WTC11 (cell line): ENCODE results near the gene SMPDL3A. TPM values are rescaled to one million over a fixed set of nuclear protein-coding genes. Genes with fewer than 3 reads are reported as not detected.

Experiments
- ATAC-seq: fragments of 200-7000 bp; cut with Tn5 transposase; 2 replicates; pipeline ENCODE4 v1.10.0; 2021; ENCODE audit warnings: mild to moderate bottlenecking, moderate library complexity
- CTCF ChIA-PET: fragments of 300-600 bp; sonication (Branson Sonifier 250); formaldehyde crosslinking; loops from one replicate; lab custom pipeline; 2021; ENCODE audit warnings: antibody characterized with exemption; lab: Charles Lee
- POLR2A ChIA-PET: fragments of 350-600 bp; sonication (Branson Sonifier 250); formaldehyde crosslinking; loops from one replicate; lab custom pipeline; 2021; ENCODE audit warnings: antibody characterized with exemption; lab: Charles Lee
- DNase-seq: peaks from one replicate; pipeline ENCODE4 v3.0.0; 2021; ENCODE audit warnings: low spot score
- H3K27ac Mint-ChIP-seq: 2 replicates; pipeline ENCODE4 v1.8.0; 2021; ENCODE audit warnings: mixed read lengths
- H3K27me3 Mint-ChIP-seq: 2 replicates; pipeline ENCODE4 v1.8.0; 2021; ENCODE audit warnings: low read depth, mild to moderate bottlenecking, moderate library complexity, mixed read lengths
- H3K36me3 Mint-ChIP-seq: 2 replicates; pipeline ENCODE4 v1.8.0; 2021; ENCODE audit warnings: mixed read lengths
- H3K4me1 Mint-ChIP-seq: 2 replicates; pipeline ENCODE4 v1.8.0; 2022; ENCODE audit warnings: mixed read lengths
- H3K4me3 Mint-ChIP-seq: 2 replicates; pipeline ENCODE4 v1.8.0; 2021; ENCODE audit warnings: mild to moderate bottlenecking, moderate library complexity, mixed read lengths
- H3K9me3 Mint-ChIP-seq: 2 replicates; pipeline ENCODE4 v1.8.0; 2021; ENCODE audit warnings: mixed read lengths
- CREM ChIP-seq: sonication (generic); formaldehyde crosslinking; IDR thresholded peaks from 2 replicates; pipeline ENCODE4 v1.8.1; 2022; ENCODE audit warnings: mild to moderate bottlenecking, missing genetic modification reagents, moderate library complexity
- E2F1 ChIP-seq: sonication (generic); formaldehyde crosslinking; IDR thresholded peaks from 2 replicates; pipeline ENCODE4 v1.8.0; 2022; ENCODE audit warnings: mild to moderate bottlenecking, missing genetic modification reagents
- ELF4 ChIP-seq: sonication (generic); formaldehyde crosslinking; IDR thresholded peaks from 2 replicates; pipeline ENCODE4 v1.8.1; 2022; ENCODE audit warnings: low read depth, mild to moderate bottlenecking, moderate library complexity, missing genetic modification reagents
- ETV6 ChIP-seq: sonication (generic); formaldehyde crosslinking; IDR thresholded peaks from 2 replicates; pipeline ENCODE4 v1.8.1; 2022; ENCODE audit warnings: mild to moderate bottlenecking, missing genetic modification reagents
- FOXJ3 ChIP-seq: sonication (generic); formaldehyde crosslinking; IDR thresholded peaks from 2 replicates; pipeline ENCODE4 v1.9.0; 2021; ENCODE audit warnings: missing genetic modification reagents, mild to moderate bottlenecking, borderline replicate concordance
- GABPB1 ChIP-seq: sonication (generic); formaldehyde crosslinking; IDR thresholded peaks from 2 replicates; pipeline ENCODE4 v1.8.1; 2023; ENCODE audit warnings: mild to moderate bottlenecking, missing genetic modification reagents
- GRHL2 ChIP-seq: fragments of 250-450 bp; sonication (Bioruptor Pico); IDR thresholded peaks from 2 replicates; pipeline ENCODE4 v1.8.0; 2022; ENCODE audit warnings: mild to moderate bottlenecking, moderate library complexity; ENCODE audit not compliant: insufficient replicate concordance, severe bottlenecking
- GTF2I ChIP-seq: fragments of 250-450 bp; sonication (Bioruptor Pico); conservative IDR thresholded peaks from 2 replicates; pipeline ENCODE4 v1.4.0; 2021; ENCODE audit warnings: mild to moderate bottlenecking
- MXD4 ChIP-seq: fragments of 250-450 bp; sonication (Bioruptor Pico); IDR thresholded peaks from 2 replicates; pipeline ENCODE4 v1.8.0; 2021; ENCODE audit warnings: mild to moderate bottlenecking, moderate library complexity, borderline replicate concordance
- NFATC4 ChIP-seq: fragments of 250-450 bp; sonication (Bioruptor Pico); IDR thresholded peaks from 2 replicates; pipeline ENCODE4 v1.9.0; 2021; ENCODE audit warnings: mild to moderate bottlenecking
- RORB ChIP-seq: fragments of 250-450 bp; sonication (Bioruptor Pico); IDR thresholded peaks from 2 replicates; pipeline ENCODE4 v1.9.0; 2021; ENCODE audit warnings: mild to moderate bottlenecking
- SMAD4 ChIP-seq: sonication (generic); formaldehyde crosslinking; IDR thresholded peaks from 2 replicates; pipeline ENCODE4 v1.8.0; 2022; ENCODE audit warnings: mild to moderate bottlenecking, missing genetic modification reagents
- TEAD4 ChIP-seq: sonication (generic); formaldehyde crosslinking; IDR thresholded peaks from 2 replicates; pipeline ENCODE4 v1.8.0; 2022; ENCODE audit warnings: mild to moderate bottlenecking, missing genetic modification reagents
- TP53 ChIP-seq: sonication (generic); formaldehyde crosslinking; IDR thresholded peaks from 2 replicates; pipeline ENCODE4 v1.8.1; 2023; ENCODE audit warnings: mild to moderate bottlenecking, missing genetic modification reagents
- ZMAT4 ChIP-seq: fragments of 250-450 bp; sonication (Bioruptor Pico); IDR thresholded peaks from 2 replicates; pipeline ENCODE4 v1.9.0; 2021; ENCODE audit warnings: mild to moderate bottlenecking
- ZNF396 ChIP-seq: fragments of 250-450 bp; sonication (Bioruptor Pico); IDR thresholded peaks from 2 replicates; pipeline ENCODE4 v1.8.0; 2021; ENCODE audit warnings: mild to moderate bottlenecking, moderate library complexity, borderline replicate concordance
- ZNF671 ChIP-seq: fragments of 250-450 bp; sonication (Bioruptor Pico); IDR thresholded peaks from 2 replicates; pipeline ENCODE4 v1.8.0; 2021; ENCODE audit warnings: mild to moderate bottlenecking
- total RNA-seq: library from RNA; stranded (reverse); gene quantifications from 3 replicates; pipeline ENCODE4 v1.2.3, GENCODE V29; 2021
- TF ChIP-seq, protein P1 (sequence below): sonication (generic); formaldehyde crosslinking; IDR thresholded peaks from 2 replicates; pipeline ENCODE4 v1.8.1; 2023; ENCODE audit warnings: mild to moderate bottlenecking, missing genetic modification reagents, moderate library complexity
- TF ChIP-seq, protein P2 (sequence below): sonication (generic); formaldehyde crosslinking; IDR thresholded peaks from 2 replicates; pipeline ENCODE4 v1.8.1; 2023; ENCODE audit warnings: mild to moderate bottlenecking, missing genetic modification reagents
- TF ChIP-seq, protein P3 (sequence below): sonication (generic); formaldehyde crosslinking; IDR thresholded peaks from 2 replicates; pipeline ENCODE4 v1.8.0; 2023; ENCODE audit warnings: mild to moderate bottlenecking, missing genetic modification reagents
- TF ChIP-seq, protein P4 (sequence below): sonication (generic); formaldehyde crosslinking; IDR thresholded peaks from 2 replicates; pipeline ENCODE4 v1.8.1; 2023; ENCODE audit warnings: mild to moderate bottlenecking, moderate library complexity, missing genetic modification reagents

The SMPDL3A gene
- total RNA-seq, 1 experiment from 2014 or later = 2.1 TPM

DNA sequence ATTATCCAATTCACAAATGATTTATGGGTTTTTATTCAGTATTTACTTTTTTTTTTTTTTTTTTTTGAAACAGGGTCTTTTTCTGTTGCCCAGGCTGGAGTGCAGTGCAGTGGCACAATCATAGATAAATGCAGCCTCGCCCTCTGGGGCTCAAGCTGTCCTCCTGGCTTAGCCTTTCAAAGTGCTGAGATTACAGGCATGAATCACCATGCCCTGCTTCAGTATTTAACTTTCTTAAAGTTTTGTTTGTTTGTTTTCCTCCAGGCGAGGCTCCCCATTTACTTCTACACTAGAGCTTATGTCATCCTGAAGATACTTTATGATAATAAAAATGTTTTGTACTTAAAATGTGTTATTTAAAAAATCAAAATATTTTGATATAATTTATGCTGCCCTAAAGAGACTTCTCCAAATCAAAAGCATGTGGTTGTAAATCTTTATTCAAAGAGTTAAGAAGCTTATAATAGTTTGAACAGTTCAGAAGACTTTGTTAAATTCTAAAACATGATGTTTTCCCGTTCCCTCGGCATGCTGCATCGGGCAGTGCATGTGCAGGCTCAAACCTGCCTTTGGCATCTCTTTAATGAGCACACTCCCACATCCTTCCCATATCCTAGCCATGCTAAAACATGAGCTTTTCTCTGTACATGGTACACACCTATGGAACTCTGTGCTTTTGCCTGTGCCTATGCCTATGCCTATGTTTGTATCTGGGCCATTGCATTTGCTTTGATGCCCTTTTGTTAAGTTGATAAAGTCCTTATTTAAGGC, 11.0 kb downstream of the SMPDL3A start:
- peaks cover 11% of the 10 kb centered on the region for H3K4me1 Mint-ChIP-seq
- H3K36me3 Mint-ChIP-seq = no peaks in the 10 kb centered on the region
- H3K27ac Mint-ChIP-seq = no peak overlapping the region
- ChIA-PET POLR2A (no interaction called here), CTCF (interaction anchor here (0.7 kb wide), 1 partner anchor 11 kb away, joined by 3 read pairs; the partner anchor contains the start of gene SMPDL3A)
- no peak for DNase-seq
- H3K27me3 Mint-ChIP-seq = peaks cover 8% of the 10 kb centered on the region; the same call in 1 of the 2 replicates
- H3K9me3 Mint-ChIP-seq = no peaks in the 10 kb centered on the region
- TF ChIP-seq MXD4 (CRISPR knock-in tag) (no peak), ZNF396 (CRISPR knock-in tag) (no peak), GTF2I (no peak), FOXJ3 (CRISPR knock-in tag) (no peak), ELF4 (no peak), ZMAT4 (no peak), NFATC4 (CRISPR knock-in tag) (no peak)
- TF ChIP-seq, protein P1, sequence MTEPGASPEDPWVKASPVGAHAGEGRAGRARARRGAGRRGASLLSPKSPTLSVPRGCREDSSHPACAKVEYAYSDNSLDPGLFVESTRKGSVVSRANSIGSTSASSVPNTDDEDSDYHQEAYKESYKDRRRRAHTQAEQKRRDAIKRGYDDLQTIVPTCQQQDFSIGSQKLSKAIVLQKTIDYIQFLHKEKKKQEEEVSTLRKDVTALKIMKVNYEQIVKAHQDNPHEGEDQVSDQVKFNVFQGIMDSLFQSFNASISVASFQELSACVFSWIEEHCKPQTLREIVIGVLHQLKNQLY (CRISPR knock-in tag) = no peak
- no peak for ATAC-seq
- H3K4me3 Mint-ChIP-seq = no peak overlapping the region

DNA sequence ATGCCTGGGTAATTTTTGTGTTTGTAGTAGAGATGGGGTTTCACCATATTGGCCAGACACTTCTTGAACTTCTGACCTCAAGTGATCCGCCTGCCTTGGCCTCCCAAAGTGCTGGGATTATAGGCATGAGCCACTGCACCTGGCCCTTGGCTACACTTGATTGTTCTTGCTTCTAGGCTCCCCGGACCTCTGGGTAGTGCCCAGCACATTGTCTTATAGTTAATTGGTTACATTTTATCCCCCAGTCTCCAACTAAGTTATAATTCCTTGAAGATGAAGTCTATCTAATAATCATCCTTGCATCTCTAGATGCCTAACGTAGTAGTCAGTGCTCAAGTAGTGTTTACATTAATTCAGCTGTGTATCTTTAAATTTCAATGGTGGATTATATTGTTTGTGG, 11.8 kb downstream of the SMPDL3A start:
- TF ChIP-seq CREM (CRISPR knock-in tag) (no peak), TEAD4 (CRISPR knock-in tag) (no peak), ZNF671 (CRISPR knock-in tag) (no peak), RORB (CRISPR knock-in tag) (no peak), GRHL2 (CRISPR knock-in tag) (no peak), TP53 (no peak)
- TF ChIP-seq, protein P2, sequence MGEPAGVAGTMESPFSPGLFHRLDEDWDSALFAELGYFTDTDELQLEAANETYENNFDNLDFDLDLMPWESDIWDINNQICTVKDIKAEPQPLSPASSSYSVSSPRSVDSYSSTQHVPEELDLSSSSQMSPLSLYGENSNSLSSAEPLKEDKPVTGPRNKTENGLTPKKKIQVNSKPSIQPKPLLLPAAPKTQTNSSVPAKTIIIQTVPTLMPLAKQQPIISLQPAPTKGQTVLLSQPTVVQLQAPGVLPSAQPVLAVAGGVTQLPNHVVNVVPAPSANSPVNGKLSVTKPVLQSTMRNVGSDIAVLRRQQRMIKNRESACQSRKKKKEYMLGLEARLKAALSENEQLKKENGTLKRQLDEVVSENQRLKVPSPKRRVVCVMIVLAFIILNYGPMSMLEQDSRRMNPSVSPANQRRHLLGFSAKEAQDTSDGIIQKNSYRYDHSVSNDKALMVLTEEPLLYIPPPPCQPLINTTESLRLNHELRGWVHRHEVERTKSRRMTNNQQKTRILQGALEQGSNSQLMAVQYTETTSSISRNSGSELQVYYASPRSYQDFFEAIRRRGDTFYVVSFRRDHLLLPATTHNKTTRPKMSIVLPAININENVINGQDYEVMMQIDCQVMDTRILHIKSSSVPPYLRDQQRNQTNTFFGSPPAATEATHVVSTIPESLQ (CRISPR knock-in tag) = no peak
- TF ChIP-seq, protein P3, sequence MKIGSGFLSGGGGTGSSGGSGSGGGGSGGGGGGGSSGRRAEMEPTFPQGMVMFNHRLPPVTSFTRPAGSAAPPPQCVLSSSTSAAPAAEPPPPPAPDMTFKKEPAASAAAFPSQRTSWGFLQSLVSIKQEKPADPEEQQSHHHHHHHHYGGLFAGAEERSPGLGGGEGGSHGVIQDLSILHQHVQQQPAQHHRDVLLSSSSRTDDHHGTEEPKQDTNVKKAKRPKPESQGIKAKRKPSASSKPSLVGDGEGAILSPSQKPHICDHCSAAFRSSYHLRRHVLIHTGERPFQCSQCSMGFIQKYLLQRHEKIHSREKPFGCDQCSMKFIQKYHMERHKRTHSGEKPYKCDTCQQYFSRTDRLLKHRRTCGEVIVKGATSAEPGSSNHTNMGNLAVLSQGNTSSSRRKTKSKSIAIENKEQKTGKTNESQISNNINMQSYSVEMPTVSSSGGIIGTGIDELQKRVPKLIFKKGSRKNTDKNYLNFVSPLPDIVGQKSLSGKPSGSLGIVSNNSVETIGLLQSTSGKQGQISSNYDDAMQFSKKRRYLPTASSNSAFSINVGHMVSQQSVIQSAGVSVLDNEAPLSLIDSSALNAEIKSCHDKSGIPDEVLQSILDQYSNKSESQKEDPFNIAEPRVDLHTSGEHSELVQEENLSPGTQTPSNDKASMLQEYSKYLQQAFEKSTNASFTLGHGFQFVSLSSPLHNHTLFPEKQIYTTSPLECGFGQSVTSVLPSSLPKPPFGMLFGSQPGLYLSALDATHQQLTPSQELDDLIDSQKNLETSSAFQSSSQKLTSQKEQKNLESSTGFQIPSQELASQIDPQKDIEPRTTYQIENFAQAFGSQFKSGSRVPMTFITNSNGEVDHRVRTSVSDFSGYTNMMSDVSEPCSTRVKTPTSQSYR (CRISPR knock-in tag) = no peak
- TF ChIP-seq, all 79 proteins: peak for 0
- Mint-ChIP-seq H3K27me3 (peaks cover 8% of the 10 kb centered on the region; the same call in 1 of the 2 replicates), H3K36me3 (no peaks in the 10 kb centered on the region), H3K9me3 (no peaks in the 10 kb centered on the region), H3K4me1 (peaks cover 11% of the 10 kb centered on the region), H3K4me3 (no peak overlapping the region), H3K27ac (no peak overlapping the region)
- DNase-seq (no peak), ATAC-seq (no peak)
- POLR2A ChIA-PET = no interaction called here
- CTCF ChIA-PET = interaction anchor here (0.7 to 1.6 kb wide), 3 partner anchors 11 to 38 kb away, joined by 3 to 8 read pairs (median 6); partner anchors contain the start of gene SMPDL3A

- no peak overlapping the region for H3K27ac Mint-ChIP-seq
- H3K36me3 Mint-ChIP-seq = no peaks in the 10 kb centered on the region
- TF ChIP-seq ETV6 (CRISPR knock-in tag) (no peak), E2F1 (no peak), GABPB1 (CRISPR knock-in tag) (no peak), SMAD4 (CRISPR knock-in tag) (no peak), GTF2I (no peak)
- TF ChIP-seq, protein P4, sequence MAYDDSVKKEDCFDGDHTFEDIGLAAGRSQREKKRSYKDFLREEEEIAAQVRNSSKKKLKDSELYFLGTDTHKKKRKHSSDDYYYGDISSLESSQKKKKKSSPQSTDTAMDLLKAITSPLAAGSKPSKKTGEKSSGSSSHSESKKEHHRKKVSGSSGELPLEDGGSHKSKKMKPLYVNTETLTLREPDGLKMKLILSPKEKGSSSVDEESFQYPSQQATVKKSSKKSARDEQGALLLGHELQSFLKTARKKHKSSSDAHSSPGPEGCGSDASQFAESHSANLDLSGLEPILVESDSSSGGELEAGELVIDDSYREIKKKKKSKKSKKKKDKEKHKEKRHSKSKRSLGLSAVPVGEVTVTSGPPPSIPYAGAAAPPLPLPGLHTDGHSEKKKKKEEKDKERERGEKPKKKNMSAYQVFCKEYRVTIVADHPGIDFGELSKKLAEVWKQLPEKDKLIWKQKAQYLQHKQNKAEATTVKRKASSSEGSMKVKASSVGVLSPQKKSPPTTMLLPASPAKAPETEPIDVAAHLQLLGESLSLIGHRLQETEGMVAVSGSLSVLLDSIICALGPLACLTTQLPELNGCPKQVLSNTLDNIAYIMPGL = no peak
- ChIA-PET CTCF (interaction anchor here (1.3 to 1.6 kb wide), 2 partner anchors 12 to 38 kb away, joined by 6 to 8 read pairs; partner anchors contain the start of gene SMPDL3A), POLR2A (no interaction called here)
- DNase-seq (no peak), ATAC-seq (no peak)
- H3K27me3 Mint-ChIP-seq = peaks cover 8% of the 10 kb centered on the region; the same call in 1 of the 2 replicates
- no peaks in the 10 kb centered on the region for H3K9me3 Mint-ChIP-seq
- H3K4me3 Mint-ChIP-seq = no peak overlapping the region
- peaks cover 11% of the 10 kb centered on the region for H3K4me1 Mint-ChIP-seq
Measured at GRCh38 chr6:122801397-122801796, 12.3 kb downstream of the SMPDL3A start.
